Embryonic facial prominence (tissue), 1 donor: Measurements from ENCODE around the gene TNIP2.

Experiments used
- DNase-seq: peaks from one replicate; pipeline ENCODE4 v3.0.0-alpha.2; 2016; ENCODE audit errors: extremely low spot score

The TNIP2 gene

GRCh38 chr4:2716236-2716635, 39.9 kb downstream of the TNIP2 start:
- no peak for DNase-seq

GRCh38 chr4:2715426-2715825, 40.7 kb downstream of the TNIP2 start:
- DNase-seq = no peak

GRCh38 chr4:2714918-2715317, 41.2 kb downstream of the TNIP2 start:
- DNase-seq = no peak

- no peak for DNase-seq
These were observed 41.9 kb downstream of the TNIP2 start for GRCh38 chr4:2714061-2714770.

GRCh38 chr4:2713337-2713736, 42.8 kb downstream of the TNIP2 start:
- DNase-seq = no peak

GRCh38 chr4:2712261-2712842, 43.8 kb downstream of the TNIP2 start:
- DNase-seq = no peak

GRCh38 chr4:2702770-2703169, 53.4 kb downstream of the TNIP2 start:
- DNase-seq = no peak

GRCh38 chr4:2702361-2702760, 53.8 kb downstream of the TNIP2 start:
- no peak for DNase-seq

GRCh38 chr4:2700031-2700430, 56.1 kb downstream of the TNIP2 start:
- DNase-seq = no peak

- DNase-seq = no peak
These were observed 56.6 kb downstream of the TNIP2 start for GRCh38 chr4:2699534-2699933.

GRCh38 chr4:2698951-2699505, 57.1 kb downstream of the TNIP2 start:
- DNase-seq = no peak

- DNase-seq = no peak
These were observed 57.6 kb downstream of the TNIP2 start for GRCh38 chr4:2698504-2698903.

- no peak for DNase-seq
These were observed 58.1 kb downstream of the TNIP2 start for GRCh38 chr4:2697995-2698414.

- no peak for DNase-seq
These were observed 59.7 kb downstream of the TNIP2 start for GRCh38 chr4:2696423-2696822.

GRCh38 chr4:2695346-2696060, 60.6 kb downstream of the TNIP2 start:
- no peak for DNase-seq

GRCh38 chr4:2694691-2695090, 61.4 kb downstream of the TNIP2 start:
- DNase-seq = no peak

GRCh38 chr4:2691952-2692435, 64.1 kb downstream of the TNIP2 start:
- no peak for DNase-seq
